Panc1 (cell line): ENCODE results near the gene HFE. TPM values are rescaled to one million over a fixed set of nuclear protein-coding genes. Genes with fewer than 3 reads are reported as not detected.

Experiments
- ATAC-seq: fragments of 200-7000 bp; cut with Tn5 transposase; 2 replicates; pipeline ENCODE4 v1.9.1; 2020; ENCODE audit warnings: mild to moderate bottlenecking, moderate library complexity
- BruUV-seq: library from RNA; stranded (reverse); fragments of 400-500 nt; replicated peaks from 2 replicates; lab custom pipeline; 2021; lab: Mats Ljungman, UMichigan
- CTCF ChIA-PET: fragments of 300-600 bp; sonication (Branson Sonifier 250); formaldehyde crosslinking; loops from one replicate; lab custom pipeline; 2022; ENCODE audit warnings: antibody characterized with exemption; lab: Charles Lee
- POLR2A ChIA-PET: fragments of 300-600 bp; sonication (Branson Sonifier 250); formaldehyde crosslinking; loops from one replicate; lab custom pipeline; 2022; ENCODE audit warnings: antibody characterized with exemption; lab: Charles Lee
- DNase-seq: peaks from one replicate; pipeline ENCODE4 v3.0.0-alpha.2; 2010; ENCODE audit warnings: low read depth, low spot score
- H3K27ac ChIP-seq: 2 replicates; pipeline ENCODE4 v1.5.1; 2011; ENCODE audit warnings: mild to moderate bottlenecking, low read length, inconsistent platforms
- H3K27me3 ChIP-seq: fragments of 200-500 bp; sonication (Bioruptor generic); 2 replicates; pipeline ENCODE4 v1.6.0; 2014; ENCODE audit warnings: low read length, inconsistent platforms; ENCODE audit not compliant: control insufficient read depth, insufficient read depth
- H3K36me3 ChIP-seq: fragments of 200-500 bp; sonication (Bioruptor generic); 2 replicates; pipeline ENCODE4 v1.5.1; 2014; ENCODE audit warnings: inconsistent platforms, mild to moderate bottlenecking, low read length, moderate library complexity; ENCODE audit not compliant: control insufficient read depth, insufficient read depth
- H3K4me1 ChIP-seq: 2 replicates; pipeline ENCODE4 v1.5.1; 2011; ENCODE audit warnings: inconsistent platforms, mild to moderate bottlenecking, low read length, moderate library complexity; ENCODE audit not compliant: control insufficient read depth, insufficient read depth
- H3K4me3 ChIP-seq, 2 experiments: 2 replicates each; pipeline ENCODE4 v1.5.1; 2011 to 2012; ENCODE audit warnings: low read depth in 2 of 2, low read length in 2 of 2, mild to moderate bottlenecking in 2 of 2, inconsistent platforms in 1 of 2, moderate library complexity in 1 of 2
- H3K9me3 ChIP-seq: fragments of 200-500 bp; sonication (Bioruptor generic); 2 replicates; pipeline ENCODE4 v1.5.1; 2014; ENCODE audit warnings: low read depth, mild to moderate bottlenecking, inconsistent platforms, low read length, moderate library complexity; ENCODE audit not compliant: control insufficient read depth, insufficient read depth
- CTCF ChIP-seq: fragments of 450-650 bp; IDR thresholded peaks from 2 replicates; pipeline ENCODE4 v1.5.1; 2017; ENCODE audit warnings: mild to moderate bottlenecking
- POLR2AphosphoS5 ChIP-seq: IDR thresholded peaks from 2 replicates; pipeline ENCODE4 v1.6.1; 2012; ENCODE audit warnings: mild to moderate bottlenecking, low read depth, low read length, moderate library complexity
- REST ChIP-seq, 2 experiments: IDR thresholded peaks; 2 replicates each; pipeline ENCODE4 v1.6.1; 2011 to 2012; ENCODE audit warnings: low read depth in 2 of 2, control low read depth in 1 of 2, low read length in 1 of 2, mild to moderate bottlenecking in 1 of 2, moderate library complexity in 1 of 2; ENCODE audit not compliant: insufficient read depth in 1 of 2
- SIN3A ChIP-seq: IDR thresholded peaks from 2 replicates; pipeline ENCODE4 v1.6.1; 2012; ENCODE audit warnings: low read depth, mild to moderate bottlenecking, low read length, moderate library complexity, borderline replicate concordance; ENCODE audit not compliant: insufficient read depth
- TCF7L2 ChIP-seq: IDR thresholded peaks from 2 replicates; pipeline ENCODE4 v1.6.1; 2011; ENCODE audit warnings: mild to moderate bottlenecking, low read depth, low read length, inconsistent platforms
- in situ Hi-C: cut with HindIII; loops from 2 replicates; pipeline ENCODE4 v1.10.0; 2016; ENCODE audit warnings: low sequenced_read_pairs, low pct_unique_long_range_greater_than_20kb
- intact Hi-C: fragments of 100-400 bp; cut with micrococcal nuclease; formaldehyde crosslinking; loops from one replicate; pipeline ENCODE4 v1.10.0; 2022; ENCODE audit not compliant: unreplicated experiment
- total RNA-seq: library from RNA; stranded (reverse); gene quantifications from one replicate; pipeline ENCODE4 v1.2.1, GENCODE V29; 2021; ENCODE audit not compliant: unreplicated experiment

Gene HFE
- total RNA-seq, 1 experiment from 2014 or later, result 12.1 TPM

- intact Hi-C loops (loop anchor here (1.0 to 5.0 kb wide), 2 partner anchors 34 to 1768 kb away; a partner anchor contains a TSS), in situ Hi-C loops (no loop called here)
- Histone ChIP-seq H3K9me3 (no peaks in the 10 kb centered on the region), H3K36me3 (peaks cover 26% of the 10 kb centered on the region), H3K4me3 (peak overlapping the region; percentile 82 to 100), H3K27ac (peak overlapping the region; percentile 100), H3K4me1 (peaks cover 34% of the 10 kb centered on the region), H3K27me3 (no peaks in the 10 kb centered on the region)
- CTCF ChIA-PET, result interaction anchor here (1.8 kb wide), 1 partner anchor 20 kb away, joined by 5 read pairs; a partner anchor contains a TSS
- POLR2A ChIA-PET, result interaction anchor here (0.6 to 7.2 kb wide), 22 partner anchors 9 to 1688 kb away, joined by 3 to 88 read pairs (median 6); a partner anchor contains a TSS
- TSS peak; percentile 95 for BruUV-seq
- TF ChIP-seq TCF7L2 (peak; percentile 23; the same call in 1 of the 2 replicates), SIN3A (0 out of 2 replicates have a peak, but pooled peaks have one; percentile 84), CTCF (no peak), POLR2AphosphoS5 (peak; percentile 98), REST (IDR thresholded peaks at IDR 0.05; ENCODE audit: insufficient read depth in 1 of 2, low read depth in 2 of 2, low read length in 1 of 2) (peak in 1 of 2 experiments; percentile 56; a peak in 2 of 4 replicates)
- DNase-seq (peak; percentile 98), ATAC-seq (peak; percentile 86)
Measured at GRCh38 chr6:26123947-26124780, 36.9 kb downstream of the HFE start.

- POLR2A ChIA-PET, result interaction anchor here (1.3 to 7.2 kb wide), 8 partner anchors 8 to 103 kb away, joined by 5 to 88 read pairs (median 8); a partner anchor contains a TSS
Measured at GRCh38 chr6:26124781-26125685, 37.8 kb downstream of the HFE start.

More at GRCh38 chr6:26124781-26125685, 37.8 kb downstream of the HFE start:
- DNase-seq (no peak), ATAC-seq (no peak)
- Histone ChIP-seq H3K36me3 (peaks cover 27% of the 10 kb centered on the region), H3K9me3 (no peaks in the 10 kb centered on the region), H3K4me1 (peaks cover 26% of the 10 kb centered on the region), H3K4me3 (peak overlapping the region; percentile 82 to 100), H3K27ac (peak overlapping the region; percentile 94), H3K27me3 (no peaks in the 10 kb centered on the region)
- intact Hi-C loops (loop anchor here (1.0 to 5.0 kb wide), 3 partner anchors 33 to 1767 kb away; a partner anchor contains a TSS), in situ Hi-C loops (no loop called here)
- no peak for TF ChIP-seq TCF7L2
- TF ChIP-seq REST (IDR thresholded peaks at IDR 0.05; ENCODE audit: insufficient read depth in 1 of 2, low read depth in 2 of 2, low read length in 1 of 2), result no peak
- 0 out of 2 replicates have a peak, but pooled peaks have one; percentile 25 for TF ChIP-seq SIN3A
- TF ChIP-seq POLR2AphosphoS5, result peak; percentile 9; the same call in 1 of the 2 replicates
- CTCF ChIA-PET, result no interaction called here
- no TSS peak for BruUV-seq
